Mucosa of descending colon (tissue), 3 donors: ENCODE results near the gene HNMT. TPM values are rescaled to one million over a fixed set of nuclear protein-coding genes. Genes with fewer than 3 reads are reported as not detected.
A peak's percentile ranks its signal among the peaks of the same experiment; 100 is the strongest.

ENCODE experiments used
- ATAC-seq: fragments of 200-7000 bp; cut with Tn5 transposase; one replicate; pipeline ENCODE4 v1.9.1; 2020; ENCODE audit warnings: mild to moderate bottlenecking, moderate library complexity
- DNase-seq, 3 donors: peaks; one replicate each; pipeline ENCODE4 v3.0.0-alpha.2; 2020
- H3K36me3 ChIP-seq: fragments of 200-600 bp; one replicate; pipeline ENCODE4 v1.8.0; 2021; ENCODE audit warnings: low read depth, mild to moderate bottlenecking
- H3K4me1 ChIP-seq: fragments of 200-600 bp; one replicate; pipeline ENCODE4 v1.8.0; 2021; ENCODE audit warnings: low read depth, mild to moderate bottlenecking
- H3K4me3 ChIP-seq: fragments of 200-600 bp; one replicate; pipeline ENCODE4 v1.8.0; 2021; ENCODE audit warnings: mild to moderate bottlenecking
- H3K9me3 ChIP-seq: fragments of 200-600 bp; one replicate; pipeline ENCODE4 v1.8.0; 2021; ENCODE audit warnings: mild to moderate bottlenecking
- intact Hi-C, 2 donors: fragments of 100-400 bp; cut with DNase I in 1 of 2; cut with micrococcal nuclease in 1 of 2; formaldehyde crosslinking; loops; one replicate each; pipeline versions ENCODE4 v1.11.0 to v1.11.1; 2022; cut with DNase I, micrococcal nuclease
- total RNA-seq, 3 donors: library from RNA; stranded (reverse); fragmentation: NEBNext Ultra II Directional in 2 of 3; extraction: Animal tissue kit (Norgen Biotek cat#: 25700) in 2 of 3; gene quantifications; one replicate each; pipeline versions ENCODE4 v1.2.1 to v1.2.4, GENCODE V29; 2021 to 2023
- TF ChIP-seq, protein P1 (sequence below): fragments of 200-600 bp; IDR thresholded peaks from one replicate; pipeline ENCODE4 v1.8.0; 2022; ENCODE audit warnings: antibody characterized with exemption, mild to moderate bottlenecking
- donor health status: DM: no; HTN: no; CAD: no; lungs with moderate emphysema.
- donor health status: DM: no; HTN: no; CAD: no.
- donor health status: DM: no; HTN: yes; CAD: no.

The HNMT gene
- total RNA-seq, 3 donors from 2014 or later = 42.6 to 114 (median 62.9) TPM

DNA sequence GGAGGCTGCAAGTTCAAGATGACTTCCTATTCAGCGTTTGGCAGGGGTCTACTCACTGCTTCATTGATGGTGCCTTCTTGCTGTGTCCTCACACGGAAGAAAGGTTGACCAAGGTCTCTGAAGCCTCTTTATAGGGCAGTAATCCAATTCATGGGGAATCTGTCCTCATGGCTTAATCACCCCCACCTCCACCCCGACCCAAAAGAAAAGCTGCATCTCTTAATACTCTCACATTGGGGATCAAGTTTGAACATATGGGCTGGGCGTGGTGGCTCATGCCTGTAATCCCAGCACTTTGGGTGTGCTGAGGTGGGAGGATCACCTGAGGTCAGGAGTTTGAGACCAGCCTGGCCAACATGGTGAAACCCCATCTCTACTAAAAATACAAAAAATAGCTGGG is 36.4 kb upstream of the HNMT start:
- DNase-seq (no peak), ATAC-seq (no peak)
- TF ChIP-seq, protein P1, sequence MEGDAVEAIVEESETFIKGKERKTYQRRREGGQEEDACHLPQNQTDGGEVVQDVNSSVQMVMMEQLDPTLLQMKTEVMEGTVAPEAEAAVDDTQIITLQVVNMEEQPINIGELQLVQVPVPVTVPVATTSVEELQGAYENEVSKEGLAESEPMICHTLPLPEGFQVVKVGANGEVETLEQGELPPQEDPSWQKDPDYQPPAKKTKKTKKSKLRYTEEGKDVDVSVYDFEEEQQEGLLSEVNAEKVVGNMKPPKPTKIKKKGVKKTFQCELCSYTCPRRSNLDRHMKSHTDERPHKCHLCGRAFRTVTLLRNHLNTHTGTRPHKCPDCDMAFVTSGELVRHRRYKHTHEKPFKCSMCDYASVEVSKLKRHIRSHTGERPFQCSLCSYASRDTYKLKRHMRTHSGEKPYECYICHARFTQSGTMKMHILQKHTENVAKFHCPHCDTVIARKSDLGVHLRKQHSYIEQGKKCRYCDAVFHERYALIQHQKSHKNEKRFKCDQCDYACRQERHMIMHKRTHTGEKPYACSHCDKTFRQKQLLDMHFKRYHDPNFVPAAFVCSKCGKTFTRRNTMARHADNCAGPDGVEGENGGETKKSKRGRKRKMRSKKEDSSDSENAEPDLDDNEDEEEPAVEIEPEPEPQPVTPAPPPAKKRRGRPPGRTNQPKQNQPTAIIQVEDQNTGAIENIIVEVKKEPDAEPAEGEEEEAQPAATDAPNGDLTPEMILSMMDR = no peak
- no peak overlapping the region for H3K4me3 ChIP-seq
- no peaks in the 10 kb centered on the region for H3K9me3 ChIP-seq
- no peaks in the 10 kb centered on the region for H3K36me3 ChIP-seq
- no peaks in the 10 kb centered on the region for H3K4me1 ChIP-seq
- intact Hi-C loops = no loop called here

DNA sequence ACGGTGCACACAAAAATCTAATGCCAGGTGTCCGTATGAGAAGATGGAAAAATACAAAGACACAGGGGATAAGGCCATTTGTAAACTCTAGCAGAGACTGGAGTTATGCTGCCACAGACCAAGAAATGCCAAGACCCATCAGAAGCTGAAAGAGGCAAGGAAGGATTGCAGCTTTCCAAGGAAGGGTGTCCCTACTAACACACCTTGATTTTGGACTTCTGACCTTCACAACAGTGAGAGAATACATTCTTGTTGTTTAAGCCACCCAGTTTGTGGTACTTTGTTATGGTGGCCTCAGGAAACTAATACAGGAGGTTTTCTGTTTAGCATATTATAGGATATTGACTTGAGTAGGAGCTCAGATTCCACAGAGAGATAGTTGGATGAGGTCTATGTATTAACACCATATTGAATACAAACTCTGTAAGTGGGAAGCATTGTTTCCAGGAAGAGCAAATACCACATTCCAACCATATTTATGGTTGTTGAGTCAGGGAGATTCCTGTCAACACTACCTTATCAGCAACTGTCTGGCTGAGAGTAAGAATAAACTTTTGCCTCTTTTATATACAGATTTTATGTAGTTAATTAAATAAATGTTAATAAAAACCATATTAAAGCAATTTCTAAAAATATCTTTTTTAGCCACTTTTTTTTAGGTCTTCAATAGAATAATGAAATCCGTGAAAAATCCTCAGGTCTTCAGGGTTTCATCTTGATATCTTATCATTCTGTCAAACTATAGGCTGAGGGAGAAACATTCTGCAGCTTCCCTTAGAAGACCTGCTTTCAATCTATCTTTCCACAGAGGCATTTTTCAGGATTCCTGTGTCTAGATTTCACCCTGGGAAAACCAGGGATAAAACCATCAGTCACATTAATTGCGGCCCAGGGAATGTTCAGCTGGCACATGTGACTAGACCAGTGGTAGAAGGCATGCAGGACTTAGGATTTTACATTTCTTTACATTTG is 35.4 kb upstream of the HNMT start:
- DNase-seq (no peak), ATAC-seq (peak; percentile 29)
- TF ChIP-seq, protein P1 = no peak
- intact Hi-C loops = no loop called here
- H3K36me3 ChIP-seq = no peaks in the 10 kb centered on the region
- H3K9me3 ChIP-seq = no peaks in the 10 kb centered on the region
- H3K4me1 ChIP-seq = no peaks in the 10 kb centered on the region
- no peak overlapping the region for H3K4me3 ChIP-seq

DNA sequence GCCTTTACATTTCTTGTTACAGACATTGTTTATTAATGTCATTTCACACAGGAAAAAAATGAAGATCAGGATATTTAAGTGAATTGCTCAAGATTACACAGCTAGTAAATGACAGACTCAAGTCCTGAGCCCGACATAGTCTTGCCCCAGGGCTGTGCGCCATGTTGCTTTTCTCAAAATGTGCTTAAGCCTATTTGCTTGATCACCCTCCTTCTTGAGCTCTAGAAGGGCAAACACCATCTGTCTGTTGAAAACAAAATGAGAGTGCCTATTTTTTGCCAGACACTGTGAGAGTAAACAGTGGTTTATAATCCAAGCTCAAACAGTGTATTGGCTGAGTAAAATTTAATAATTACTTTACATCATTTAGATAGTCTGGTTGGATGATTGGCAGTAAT is 34.8 kb upstream of the HNMT start:
- intact Hi-C loops = no loop called here
- Histone ChIP-seq H3K36me3 (no peaks in the 10 kb centered on the region), H3K9me3 (no peaks in the 10 kb centered on the region), H3K4me3 (no peak overlapping the region), H3K4me1 (no peaks in the 10 kb centered on the region)
- no peak for DNase-seq
- TF ChIP-seq, protein P1 = no peak
- no peak for ATAC-seq

DNA sequence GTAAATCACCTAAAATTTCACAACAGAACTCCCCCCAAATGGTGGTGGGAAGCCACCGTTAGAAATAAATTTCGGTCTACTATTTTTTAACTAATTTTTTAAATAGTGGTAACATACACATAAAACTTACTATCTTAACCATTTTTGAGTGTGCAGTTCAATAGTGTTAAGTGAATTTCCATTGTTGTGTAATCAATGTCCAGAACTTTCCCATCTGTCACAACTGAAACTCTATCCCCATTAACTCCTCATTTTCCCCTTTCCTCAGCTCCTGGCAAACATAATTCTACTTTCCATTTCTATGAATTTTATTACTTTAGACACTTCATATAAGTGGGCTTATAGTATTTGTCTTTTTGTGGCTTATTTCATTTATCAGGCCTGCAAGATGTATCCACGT is 34.1 kb upstream of the HNMT start:
- Histone ChIP-seq H3K36me3 (no peaks in the 10 kb centered on the region), H3K4me3 (no peak overlapping the region), H3K9me3 (no peaks in the 10 kb centered on the region), H3K4me1 (no peaks in the 10 kb centered on the region)
- ATAC-seq = no peak
- no peak for DNase-seq
- TF ChIP-seq, protein P1 = no peak
- intact Hi-C loops = no loop called here

DNA sequence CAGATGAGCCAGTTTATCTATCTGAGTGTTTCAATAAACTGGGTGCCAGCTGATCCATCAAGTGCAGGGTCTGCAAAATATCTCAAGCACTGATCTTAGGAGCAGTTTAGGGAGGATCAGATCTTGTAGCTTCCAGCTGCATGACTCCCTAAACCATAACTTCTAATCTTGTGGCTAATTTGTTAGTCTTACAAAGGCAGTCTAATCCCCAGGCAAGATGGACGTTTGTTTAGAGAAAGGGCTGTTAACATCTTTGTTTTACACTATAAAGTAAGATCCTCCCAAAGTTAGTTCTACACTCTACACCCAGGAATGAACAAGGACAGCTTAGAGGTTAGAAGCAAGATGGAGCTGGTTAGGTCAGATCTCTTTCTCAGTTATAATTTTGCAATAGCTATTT is 28.7 kb upstream of the HNMT start:
- H3K4me3 ChIP-seq = no peak overlapping the region
- ATAC-seq (no peak), DNase-seq (no peak)
- intact Hi-C loops = no loop called here
- TF ChIP-seq, protein P1 = no peak
- no peaks in the 10 kb centered on the region for H3K36me3 ChIP-seq
- no peaks in the 10 kb centered on the region for H3K4me1 ChIP-seq
- no peaks in the 10 kb centered on the region for H3K9me3 ChIP-seq
